ENCODE measurements around the gene UQCRHL. TPM values are rescaled to one million over a fixed set of nuclear protein-coding genes. Genes with fewer than 3 reads are reported as not detected.

UQCRHL gene
- total and polyA plus RNA-seq, 2 experiments from 2014 or later = 2.3 to 3.0 TPM

DNA sequence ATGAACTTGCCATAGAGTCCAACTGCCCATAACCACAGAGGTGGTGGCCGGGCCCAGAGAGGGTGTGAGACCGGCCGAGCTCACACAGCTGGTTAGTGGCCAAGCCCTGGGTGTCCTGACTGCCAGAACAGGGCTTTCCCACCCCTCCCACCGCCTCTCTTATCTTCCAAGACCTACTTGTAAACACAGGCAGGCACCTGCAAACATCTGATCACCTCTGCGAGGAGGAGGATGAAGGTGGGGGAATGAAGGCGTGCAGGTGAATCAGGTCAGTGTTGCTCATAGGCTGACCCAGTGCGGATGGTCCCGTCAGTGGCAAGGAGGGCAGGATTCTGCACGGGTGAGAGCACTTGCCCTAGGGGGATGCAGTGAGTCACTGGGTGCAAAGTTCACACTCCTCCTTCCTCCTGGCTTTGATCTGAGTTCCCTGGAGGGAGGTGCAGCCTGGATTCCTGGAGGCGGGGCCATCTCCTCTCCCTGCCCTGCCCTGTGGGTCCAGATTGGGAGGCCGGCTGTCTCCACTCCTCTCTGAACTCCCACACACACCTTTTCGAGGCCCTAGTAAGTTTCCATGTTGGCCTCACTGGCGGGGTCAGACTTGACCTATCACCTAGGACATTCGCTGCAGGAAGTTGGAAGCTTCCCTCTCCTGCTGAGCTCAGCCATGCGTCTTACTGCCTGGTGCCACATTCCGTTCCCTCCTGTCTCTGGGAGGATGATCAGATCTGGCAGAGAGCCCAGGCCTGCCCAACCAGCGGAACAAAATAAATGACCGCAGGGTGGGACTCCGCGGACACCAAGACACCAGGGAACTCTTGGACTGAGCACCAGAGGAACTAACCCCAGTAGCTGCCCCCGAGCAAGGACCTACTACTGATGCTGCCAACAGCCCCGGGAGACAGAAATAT is 7.3 kb downstream of the UQCRHL start:
- DNase-seq (ENCODE audit: low spot score) = peak; percentile 40
- H3K4me1 Mint-ChIP-seq = peaks cover 19% of the 10 kb centered on the region
- Histone ChIP-seq H3F3A (replicated peaks; ENCODE audit: low read depth) (0 out of 2 replicates have a peak, but pooled peaks cover 2% of the 10 kb centered on the region), H3K4me1 (ENCODE audit: insufficient read depth) (peaks cover 11% of the 10 kb centered on the region; the same call in 1 of the 2 replicates), H3K4me3 (no peak overlapping the region), H3K79me2 (replicated peaks; ENCODE audit: insufficient read depth) (no peaks in the 10 kb centered on the region), H2AFZ (peak overlapping the region; percentile 86), H4K20me1 (replicated peaks; ENCODE audit: insufficient read depth) (no peaks in the 10 kb centered on the region), H3K36me3 (ENCODE audit: insufficient read depth) (no peaks in the 10 kb centered on the region), H3K27ac (ENCODE audit: low read depth) (no peak overlapping the region), H3K4me2 (no peak overlapping the region), H3K27me3 (ENCODE audit: insufficient read depth) (no peaks in the 10 kb centered on the region), H3K9me2 (ENCODE audit: insufficient read depth) (no peaks in the 10 kb centered on the region)
- peaks cover 11% of the 10 kb centered on the region for H3K27me3 Mint-ChIP-seq (ENCODE audit: insufficient read depth, low read depth, poor library complexity)
- no peak overlapping the region; the same call in 1 of the 2 replicates for H3K27ac Mint-ChIP-seq
- H3K4me3 Mint-ChIP-seq = no peak overlapping the region
- ATAC-seq = peak; percentile 60
- no peaks in the 10 kb centered on the region for H3K36me3 Mint-ChIP-seq (ENCODE audit: low read depth)
- no peaks in the 10 kb centered on the region for H3K9me3 Mint-ChIP-seq
- TF ChIP-seq ZNF462 (CRISPR knock-in tag; IDR thresholded peaks at IDR 0.05) (no peak), ZNF114 (CRISPR knock-in tag; IDR thresholded peaks at IDR 0.05) (no peak), JUNB (IDR thresholded peaks at IDR 0.05; ENCODE audit: unreplicated experiment) (no peak), ETS1 (IDR thresholded peaks at IDR 0.05) (no peak), STAT1 (IDR thresholded peaks at IDR 0.05; ENCODE audit: unreplicated experiment) (no peak), REST (IDR thresholded peaks at IDR 0.05; ENCODE audit: unreplicated experiment) (no peak), EZH2phosphoT487 (IDR thresholded peaks at IDR 0.05; ENCODE audit: unreplicated experiment) (no peak), CTCF (conservative IDR thresholded peaks at IDR 0.05; ENCODE audit: low read depth in 2 of 2) (no peak), CREB1 (CRISPR knock-in tag; IDR thresholded peaks at IDR 0.05; ENCODE audit: low read depth) (no peak), EZH2 (IDR thresholded peaks at IDR 0.05; ENCODE audit: low read depth, unreplicated experiment) (no peak), POLR2AphosphoS5 (IDR thresholded peaks at IDR 0.05; ENCODE audit: low read depth) (no peak)
